Endothelial cell of umbilical vein (primary cell): ENCODE measurements around the gene RNU6-9. TPM values are rescaled to one million over a fixed set of nuclear protein-coding genes. Genes with fewer than 3 reads are reported as not detected.

Experiments
- BruUV-seq: library from RNA; stranded (reverse); fragments of 400-500 nt; replicated peaks from 2 replicates; lab custom pipeline; 2021; lab: Mats Ljungman, UMichigan
- CTCF ChIA-PET: fragments of 300-600, 350-600 bp; sonication (Branson Sonifier 250); formaldehyde crosslinking; loops from one replicate; lab custom pipeline; 2021; ENCODE audit warnings: antibody characterized with exemption, inconsistent platforms; lab: Charles Lee
- POLR2A ChIA-PET: fragments of 300-600, 350-600 bp; sonication (Branson Sonifier 250); formaldehyde crosslinking; loops from one replicate; lab custom pipeline; 2021; ENCODE audit warnings: antibody characterized with exemption, inconsistent platforms; lab: Charles Lee
- DNase-seq: peaks from one replicate; pipeline ENCODE4 v3.0.0-alpha.2; 2011; ENCODE audit warnings: low read depth, low spot score
- FAIRE-seq: peaks from 2 replicates; lab custom pipeline; 2011; peaks lifted over from hg19 to GRCh38; lab: Jason Lieb, UNC
- H2AFZ ChIP-seq: 2 replicates; pipeline ENCODE4 v1.6.0; 2012; ENCODE audit warnings: low read depth, low read length, control low read depth, inconsistent platforms
- H3K27ac ChIP-seq: 2 replicates; pipeline ENCODE4 v1.5.1; 2011; ENCODE audit warnings: low read depth, mild to moderate bottlenecking, control low read depth, low read length, moderate library complexity; ENCODE audit not compliant: insufficient read depth
- H3K27me3 ChIP-seq, 2 experiments: 2 replicates each; pipeline versions ENCODE4 v1.6.0 to v1.6.1; 2011; ENCODE audit warnings: low read length in 2 of 2, mixed read lengths in 1 of 2; ENCODE audit not compliant: control insufficient read depth in 2 of 2, insufficient read depth in 2 of 2
- H3K36me3 ChIP-seq, 2 experiments: 2 replicates in 1 of 2; 3 replicates in 1 of 2; pipeline ENCODE4 v1.5.1; 2011; ENCODE audit warnings: low read length in 2 of 2, mild to moderate bottlenecking in 1 of 2, moderate library complexity in 1 of 2; ENCODE audit not compliant: control insufficient read depth in 2 of 2, insufficient read depth in 2 of 2; ENCODE audit errors: extremely low read depth in 1 of 2
- H3K4me1 ChIP-seq: 3 replicates; pipeline ENCODE4 v1.5.1; 2011; ENCODE audit warnings: mild to moderate bottlenecking, low read length; ENCODE audit not compliant: control insufficient read depth, insufficient read depth; ENCODE audit errors: extremely low read depth
- H3K4me2 ChIP-seq: 2 replicates; pipeline ENCODE4 v1.6.1; 2011; ENCODE audit warnings: low read length, control low read depth, mixed read lengths; ENCODE audit not compliant: insufficient read depth
- H3K4me3 ChIP-seq, 3 experiments: fragments of 200-600 bp in 1 of 3; sonication (generic), shearing (Covaris generic) in 1 of 3; replicated peaks in 1 of 3; 2 replicates each; pipeline ENCODE4 v1.5.1; 2011 to 2016; ENCODE audit warnings: control low read depth in 3 of 3, low read length in 3 of 3, mild to moderate bottlenecking in 2 of 3, inconsistent platforms in 1 of 3, low read depth in 1 of 3, moderate library complexity in 1 of 3; ENCODE audit not compliant: insufficient read depth in 1 of 3
- H3K79me2 ChIP-seq: 2 replicates; pipeline ENCODE4 v1.6.0; 2012; ENCODE audit warnings: low read length, inconsistent platforms; ENCODE audit not compliant: control insufficient read depth, insufficient read depth
- H3K9ac ChIP-seq: replicated peaks from 2 replicates; pipeline ENCODE3; 2011; ENCODE audit warnings: low read length, control low read depth; ENCODE audit not compliant: insufficient read depth; ENCODE audit errors: extremely low read depth
- H3K9me1 ChIP-seq: replicated peaks from 3 replicates; pipeline ENCODE4 v1.6.0; 2011; ENCODE audit warnings: mild to moderate bottlenecking, low read length; ENCODE audit not compliant: control insufficient read depth, insufficient read depth; ENCODE audit errors: extremely low read depth
- H3K9me3 ChIP-seq: replicated peaks from 2 replicates; pipeline ENCODE4 v1.5.1; 2012; ENCODE audit warnings: low read length, inconsistent platforms; ENCODE audit not compliant: control insufficient read depth, insufficient read depth
- H4K20me1 ChIP-seq: replicated peaks from 2 replicates; pipeline ENCODE3; 2011; ENCODE audit warnings: mild to moderate bottlenecking, low read length; ENCODE audit not compliant: control insufficient read depth, insufficient read depth; ENCODE audit errors: extremely low read depth
- EZH2 ChIP-seq: IDR thresholded peaks from 2 replicates; pipeline ENCODE4 v1.6.1; 2012; ENCODE audit warnings: borderline replicate concordance, low read depth, mild to moderate bottlenecking, moderate library complexity, low read length, inconsistent platforms; ENCODE audit not compliant: severe bottlenecking
- FOS ChIP-seq: IDR thresholded peaks from 2 replicates; pipeline ENCODE4 v1.6.1; 2011; ENCODE audit warnings: mild to moderate bottlenecking, low read length, moderate library complexity, borderline replicate concordance; ENCODE audit not compliant: insufficient read depth
- GATA2 ChIP-seq: IDR thresholded peaks from 2 replicates; pipeline ENCODE4 v1.7.0; 2011; ENCODE audit warnings: low read depth, mild to moderate bottlenecking, moderate library complexity, mixed read lengths, low read length; ENCODE audit not compliant: insufficient read length, insufficient read depth
- JUN ChIP-seq: IDR thresholded peaks from 2 replicates; pipeline ENCODE4 v1.6.1; 2011; ENCODE audit warnings: borderline replicate concordance, low read depth; ENCODE audit not compliant: insufficient read length, insufficient read depth
- POLR2A ChIP-seq: IDR thresholded peaks from 2 replicates; pipeline ENCODE4 v1.6.1; 2012; ENCODE audit warnings: low read depth, mild to moderate bottlenecking, control low read depth, low read length
- dilution Hi-C: fragments of 300-500 bp; cut with MboI; formaldehyde crosslinking; loops from one replicate; pipeline ENCODE4 v1.15.0; 2019; ENCODE audit warnings: low sequenced_read_pairs; ENCODE audit not compliant: extremely low pct_ligation_motif_present
- intact Hi-C: fragments of 100-400 bp; cut with micrococcal nuclease; formaldehyde crosslinking; loops from one replicate; pipeline ENCODE4 v1.10.0; 2022
- polyA plus RNA-seq, 4 experiments: library from polyadenylated mRNA; depleted of rRNA in 3 of 4; stranded (reverse) in 3 of 4; unstranded in 1 of 4; fragments of >200 nt; gene quantifications; 2 replicates each; pipeline versions ENCODE4 v1.2.1 to v1.2.3, GENCODE V29; 2011 to 2012; ENCODE audit warnings: missing spikeins in 1 of 4
- total RNA-seq: library from RNA; stranded (reverse); gene quantifications from 2 replicates; pipeline ENCODE4 v1.2.3, GENCODE V29; 2021
- TF ChIP-seq, protein P1 (sequence below), 2 donors: IDR thresholded peaks; 1 replicate in 1 of 2; 2 replicates in 1 of 2; pipeline ENCODE4 v1.5.1; 2011; ENCODE audit warnings: low read length in 2 of 2, mild to moderate bottlenecking in 2 of 2, moderate library complexity in 2 of 2, control low read depth in 1 of 2, inconsistent platforms in 1 of 2, low read depth in 1 of 2; ENCODE audit not compliant: insufficient read depth in 1 of 2; ENCODE audit errors: extremely low read depth in 1 of 2

The RNU6-9 gene
- total and polyA plus RNA-seq, 2 donors (not counting 3 experiments of a cell fraction or from before 2014, with no cell fraction given) = not detected

DNA sequence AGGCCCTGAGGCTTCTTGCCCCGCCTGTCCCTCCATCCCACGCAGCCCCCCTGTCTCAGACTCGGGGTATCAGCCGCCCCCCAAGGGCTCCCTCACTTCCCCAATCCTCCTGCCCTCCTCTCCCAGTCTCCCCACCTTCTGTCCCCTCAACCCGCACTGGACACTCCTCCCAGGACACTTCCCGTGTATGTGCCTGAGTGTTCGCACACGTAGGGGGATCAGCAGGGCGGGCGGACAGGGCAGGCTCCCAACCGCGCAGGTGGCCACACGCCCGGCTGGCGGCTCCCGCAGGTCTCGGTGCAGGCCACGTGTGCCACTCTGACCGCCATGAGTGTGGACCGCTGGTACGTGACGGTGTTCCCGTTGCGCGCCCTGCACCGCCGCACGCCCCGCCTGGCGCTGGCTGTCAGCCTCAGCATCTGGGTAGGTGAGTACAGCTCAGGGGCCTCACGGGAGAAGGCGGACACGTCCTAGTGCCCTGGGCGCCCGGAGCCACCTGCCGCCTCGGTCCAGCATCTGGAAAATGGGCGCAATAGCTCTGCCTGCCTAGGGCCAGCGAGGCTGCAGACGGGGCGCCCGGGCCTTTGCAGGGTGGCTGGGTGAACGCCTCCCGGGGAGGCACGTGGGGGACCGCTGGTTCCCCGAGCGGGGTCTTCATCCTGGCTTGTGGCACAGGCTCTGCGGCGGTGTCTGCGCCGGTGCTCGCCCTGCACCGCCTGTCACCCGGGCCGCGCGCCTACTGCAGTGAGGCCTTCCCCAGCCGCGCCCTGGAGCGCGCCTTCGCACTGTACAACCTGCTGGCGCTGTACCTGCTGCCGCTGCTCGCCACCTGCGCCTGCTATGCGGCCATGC lies 26.1 kb downstream of the RNU6-9 start:
- no peaks in the 10 kb centered on the region for H4K20me1 ChIP-seq
- CTCF ChIA-PET = interaction anchor here (1.0 to 2.6 kb wide), 4 partner anchors 56 to 150 kb away, joined by 3 to 10 read pairs (median 5); partner anchors contain the start of gene WDR18
- H3K4me2 ChIP-seq = no peak overlapping the region
- TF ChIP-seq FOS = no peak
- peak; percentile 88 for TF ChIP-seq EZH2
- TF ChIP-seq, protein P1, sequence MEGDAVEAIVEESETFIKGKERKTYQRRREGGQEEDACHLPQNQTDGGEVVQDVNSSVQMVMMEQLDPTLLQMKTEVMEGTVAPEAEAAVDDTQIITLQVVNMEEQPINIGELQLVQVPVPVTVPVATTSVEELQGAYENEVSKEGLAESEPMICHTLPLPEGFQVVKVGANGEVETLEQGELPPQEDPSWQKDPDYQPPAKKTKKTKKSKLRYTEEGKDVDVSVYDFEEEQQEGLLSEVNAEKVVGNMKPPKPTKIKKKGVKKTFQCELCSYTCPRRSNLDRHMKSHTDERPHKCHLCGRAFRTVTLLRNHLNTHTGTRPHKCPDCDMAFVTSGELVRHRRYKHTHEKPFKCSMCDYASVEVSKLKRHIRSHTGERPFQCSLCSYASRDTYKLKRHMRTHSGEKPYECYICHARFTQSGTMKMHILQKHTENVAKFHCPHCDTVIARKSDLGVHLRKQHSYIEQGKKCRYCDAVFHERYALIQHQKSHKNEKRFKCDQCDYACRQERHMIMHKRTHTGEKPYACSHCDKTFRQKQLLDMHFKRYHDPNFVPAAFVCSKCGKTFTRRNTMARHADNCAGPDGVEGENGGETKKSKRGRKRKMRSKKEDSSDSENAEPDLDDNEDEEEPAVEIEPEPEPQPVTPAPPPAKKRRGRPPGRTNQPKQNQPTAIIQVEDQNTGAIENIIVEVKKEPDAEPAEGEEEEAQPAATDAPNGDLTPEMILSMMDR (IDR thresholded peaks at IDR 0.05; ENCODE audit: extremely low read depth in 1 of 2, insufficient read depth in 1 of 2, low read depth in 1 of 2, low read length in 2 of 2) = no peak
- no peak for TF ChIP-seq JUN
- TF ChIP-seq POLR2A = no peak
- TF ChIP-seq GATA2 = no peak
- dilution Hi-C loops = no loop called here
- no peak overlapping the region for H3K9ac ChIP-seq
- DNase-seq (no peak), FAIRE-seq (no peak)
- no peaks in the 10 kb centered on the region for H3K36me3 ChIP-seq
- H2AFZ ChIP-seq = no peak overlapping the region
- POLR2A ChIA-PET = no interaction called here
- H3K9me1 ChIP-seq = no peaks in the 10 kb centered on the region
- no peaks in the 10 kb centered on the region for H3K79me2 ChIP-seq
- H3K27ac ChIP-seq = no peak overlapping the region
- no TSS peak for BruUV-seq
- peaks cover 2% of the 10 kb centered on the region for H3K4me1 ChIP-seq
- H3K9me3 ChIP-seq = no peaks in the 10 kb centered on the region
- intact Hi-C loops = loop anchor here (2.0 to 5.0 kb wide), 2 partner anchors 57 to 323 kb away; partner anchors contain the start of gene ATP5F1D
- H3K27me3 ChIP-seq = peaks cover 28 to 35% of the 10 kb centered on the region in 2 experiments
- no peak overlapping the region for H3K4me3 ChIP-seq
